Forelimb muscle (tissue), 1 donor: ENCODE data around the gene KRTAP21-1. TPM values are rescaled to one million over a fixed set of nuclear protein-coding genes. Genes with fewer than 3 reads are reported as not detected.

Source experiments
- polyA plus RNA-seq: library from polyadenylated mRNA; unstranded; fragments of 120-200 nt; gene quantifications from one replicate; pipeline ENCODE4 v1.2.1, GENCODE V29; 2013; ENCODE audit not compliant: insufficient read length

KRTAP21-1 gene
- polyA plus RNA-seq, 1 donor = not detected

Other genes with a start within 250 kb of the KRTAP21-1 start
- gene KRTAP19-6, start 213.6 kb downstream of the KRTAP21-1 start, polyA plus RNA-seq = not detected
- gene KRTAP19-7, start 194.1 kb downstream of the KRTAP21-1 start, polyA plus RNA-seq = not detected
- not detected for gene KRTAP22-2, start 165.0 kb downstream of the KRTAP21-1 start, polyA plus RNA-seq
- not detected for gene KRTAP6-3, start 163.0 kb downstream of the KRTAP21-1 start, polyA plus RNA-seq
- not detected for gene KRTAP6-2, start 156.5 kb downstream of the KRTAP21-1 start, polyA plus RNA-seq
- gene KRTAP22-1, start 154.3 kb downstream of the KRTAP21-1 start, polyA plus RNA-seq = not detected
- gene KRTAP6-1, start 141.5 kb downstream of the KRTAP21-1 start, polyA plus RNA-seq = not detected
- not detected for gene KRTAP20-1, start 139.0 kb downstream of the KRTAP21-1 start, polyA plus RNA-seq
- gene KRTAP20-4, start 134.8 kb downstream of the KRTAP21-1 start, polyA plus RNA-seq = not detected
- not detected for gene KRTAP20-2, start 120.2 kb downstream of the KRTAP21-1 start, polyA plus RNA-seq
- not detected for gene KRTAP20-3, start 112.6 kb downstream of the KRTAP21-1 start, polyA plus RNA-seq
- not detected for gene KRTAP21-3, start 36.7 kb downstream of the KRTAP21-1 start, polyA plus RNA-seq
- not detected for gene KRTAP21-2, start 8.2 kb downstream of the KRTAP21-1 start, polyA plus RNA-seq
- not detected for gene KRTAP8-1, start 57.8 kb upstream of the KRTAP21-1 start, polyA plus RNA-seq
- not detected for gene KRTAP7-1, start 74.3 kb upstream of the KRTAP21-1 start, polyA plus RNA-seq
- gene KRTAP11-1, start 126.2 kb upstream of the KRTAP21-1 start, polyA plus RNA-seq = not detected